A673 (cell line): Measurements from ENCODE around the gene DENND5B.

Source experiments
- EZH2 ChIP-seq: fragments of 200-600 bp; sonication (generic); IDR thresholded peaks from 2 replicates; pipeline ENCODE4 v1.6.1; 2017; ENCODE audit warnings: borderline replicate concordance, low read depth, mild to moderate bottlenecking, mixed read lengths, antibody characterized with exemption, low read length; ENCODE audit not compliant: poor library complexity, severe bottlenecking
- TF ChIP-seq, protein P1 (sequence below): fragments of 300-800, 200-600 bp; sonication (generic); conservative IDR thresholded peaks from 2 replicates; pipeline ENCODE4 v1.5.1; 2017; ENCODE audit warnings: low read depth, mild to moderate bottlenecking, antibody characterized with exemption, low read length, moderate library complexity, mixed read lengths

DNA sequence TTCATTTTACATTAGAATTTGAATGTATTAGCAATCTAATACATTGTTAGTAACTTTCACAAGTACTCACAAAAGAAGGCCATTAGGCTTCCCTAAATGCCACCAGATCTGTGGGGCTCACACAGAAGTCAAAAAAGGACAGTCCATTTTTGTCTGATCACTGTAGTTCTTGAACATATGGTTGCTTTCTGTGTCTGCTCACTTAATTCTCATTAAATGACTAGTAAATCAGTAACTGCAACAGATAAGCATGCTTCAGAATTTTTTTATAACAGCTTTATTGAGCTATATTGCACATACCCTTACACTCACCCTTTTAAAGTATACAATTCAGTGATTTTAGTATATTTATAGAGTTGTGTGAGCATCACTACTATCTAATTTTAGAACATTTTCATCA lies 71.4 kb downstream of the DENND5B start:
- TF ChIP-seq, protein P1, sequence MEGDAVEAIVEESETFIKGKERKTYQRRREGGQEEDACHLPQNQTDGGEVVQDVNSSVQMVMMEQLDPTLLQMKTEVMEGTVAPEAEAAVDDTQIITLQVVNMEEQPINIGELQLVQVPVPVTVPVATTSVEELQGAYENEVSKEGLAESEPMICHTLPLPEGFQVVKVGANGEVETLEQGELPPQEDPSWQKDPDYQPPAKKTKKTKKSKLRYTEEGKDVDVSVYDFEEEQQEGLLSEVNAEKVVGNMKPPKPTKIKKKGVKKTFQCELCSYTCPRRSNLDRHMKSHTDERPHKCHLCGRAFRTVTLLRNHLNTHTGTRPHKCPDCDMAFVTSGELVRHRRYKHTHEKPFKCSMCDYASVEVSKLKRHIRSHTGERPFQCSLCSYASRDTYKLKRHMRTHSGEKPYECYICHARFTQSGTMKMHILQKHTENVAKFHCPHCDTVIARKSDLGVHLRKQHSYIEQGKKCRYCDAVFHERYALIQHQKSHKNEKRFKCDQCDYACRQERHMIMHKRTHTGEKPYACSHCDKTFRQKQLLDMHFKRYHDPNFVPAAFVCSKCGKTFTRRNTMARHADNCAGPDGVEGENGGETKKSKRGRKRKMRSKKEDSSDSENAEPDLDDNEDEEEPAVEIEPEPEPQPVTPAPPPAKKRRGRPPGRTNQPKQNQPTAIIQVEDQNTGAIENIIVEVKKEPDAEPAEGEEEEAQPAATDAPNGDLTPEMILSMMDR, result no peak
- TF ChIP-seq EZH2, result no peak
